A549 (cell line): ENCODE results near the gene JMJD8. TPM values are rescaled to one million over a fixed set of nuclear protein-coding genes. Genes with fewer than 3 reads are reported as not detected.
A peak's percentile ranks its signal among the peaks of the same experiment; 100 is the strongest.

ENCODE experiments used
- ATAC-seq, 2 experiments: fragments of 200-7000 bp in 1 of 2; fragments of >200 bp in 1 of 2; cut with Nextera tagmentation in 1 of 2; cut with Tn5 transposase in 1 of 2; 3 replicates each; pipeline versions ENCODE4 v1.8.0 to v1.9.1; 2018 to 2020; ENCODE audit warnings: mild to moderate bottlenecking in 1 of 2, moderate library complexity in 1 of 2
- CTCF ChIA-PET: fragments of 300-600 bp; sonication (Branson Sonifier 250); formaldehyde crosslinking; extraction: SDS; loops from one replicate; lab custom pipeline; 2021; ENCODE audit warnings: antibody characterized with exemption, inconsistent platforms; lab: Yijun Ruan, JAX
- POLR2A ChIA-PET: fragments of 350-600 bp; formaldehyde crosslinking; extraction: SDS; loops from one replicate; lab custom pipeline; 2021; ENCODE audit warnings: antibody characterized with exemption, inconsistent platforms; lab: Yijun Ruan, JAX
- DNase-seq, 2 experiments: peaks; one replicate each; pipeline versions ENCODE4 v3.0.0 to v3.0.0-alpha.2; 2011 to 2016; ENCODE audit warnings: low read depth in 1 of 2, low spot score in 1 of 2
- FAIRE-seq: peaks from 2 replicates; lab custom pipeline; 2011; peaks lifted over from hg19 to GRCh38; lab: Jason Lieb, UNC
- H3K27ac ChIP-seq, 2 experiments: fragments of >200 bp; sonication (Bioruptor Twin); formaldehyde crosslinking; 3 replicates each; pipeline ENCODE4 v1.5.1; 2016 to 2017
- H3K4me1 ChIP-seq: fragments of >200 bp; sonication (Bioruptor Twin); formaldehyde crosslinking; 3 replicates; pipeline ENCODE4 v1.6.1; 2016
- H3K4me2 ChIP-seq: fragments of >200 bp; sonication (Bioruptor Twin); formaldehyde crosslinking; 3 replicates; pipeline ENCODE4 v1.6.1; 2016
- H3K4me3 ChIP-seq: fragments of >200 bp; sonication (Bioruptor Twin); formaldehyde crosslinking; 3 replicates; pipeline ENCODE4 v1.5.1; 2016
- H3K9me3 ChIP-seq: fragments of >200 bp; sonication (Bioruptor Twin); formaldehyde crosslinking; 3 replicates; pipeline ENCODE4 v1.6.1; 2016
- BCL3 ChIP-seq: fragments of >200 bp; sonication (Bioruptor Twin); formaldehyde crosslinking; IDR thresholded peaks from 3 replicates; pipeline ENCODE4 v1.6.1; 2016
- BHLHE40 ChIP-seq: IDR thresholded peaks from 2 replicates; pipeline ENCODE4 v1.6.1; 2012; ENCODE audit warnings: low read depth, low read length, inconsistent platforms
- CBX8 ChIP-seq: fragments of 200-600 bp; sonication (generic); IDR thresholded peaks from 2 replicates; pipeline ENCODE4 v1.6.1; 2016
- CEBPB ChIP-seq, 2 experiments: fragments of >200 bp in 1 of 2; sonication (Bioruptor Twin) in 1 of 2; formaldehyde crosslinking in 1 of 2; IDR thresholded peaks; 2 replicates each; pipeline ENCODE4 v1.6.1; 2012 to 2016
- CHD2 ChIP-seq: fragments of 150-350 bp; IDR thresholded peaks from 2 replicates; pipeline ENCODE4 v1.6.1; 2014; ENCODE audit warnings: low read length; ENCODE audit not compliant: partially characterized antibody
- CTCF ChIP-seq: fragments of >200 bp; sonication (Bioruptor Twin); formaldehyde crosslinking; IDR thresholded peaks from 3 replicates; pipeline ENCODE4 v1.5.1; 2016
- EP300 ChIP-seq, 2 experiments: fragments of >200 bp; sonication (Bioruptor Twin); formaldehyde crosslinking; IDR thresholded peaks; 2 replicates in 1 of 2; 3 replicates in 1 of 2; pipeline ENCODE4 v1.6.1; 2016 to 2017
- ESRRA ChIP-seq: fragments of 150-350 bp; IDR thresholded peaks from 2 replicates; pipeline ENCODE4 v1.6.1; 2014; ENCODE audit warnings: mild to moderate bottlenecking, low read length, borderline replicate concordance
- FOXS1 ChIP-seq: fragments of 250-450 bp; sonication (Bioruptor Pico); IDR thresholded peaks from 2 replicates; pipeline ENCODE4 v1.5.0; 2020; ENCODE audit warnings: mild to moderate bottlenecking, moderate library complexity
- HDAC2 ChIP-seq: fragments of 200-600 bp; sonication (generic); IDR thresholded peaks from 2 replicates; pipeline ENCODE4 v1.6.1; 2016
- HEYL ChIP-seq: fragments of 250-450 bp; sonication (Bioruptor Pico); IDR thresholded peaks from 2 replicates; pipeline ENCODE4 v1.8.0; 2021; ENCODE audit warnings: mild to moderate bottlenecking, moderate library complexity
- HMGXB4 ChIP-seq: fragments of 250-450 bp; sonication (Bioruptor Pico); IDR thresholded peaks from 2 replicates; pipeline ENCODE4 v1.5.0; 2021; ENCODE audit warnings: mild to moderate bottlenecking, moderate library complexity, borderline replicate concordance
- HOXA7 ChIP-seq: fragments of 250-450 bp; sonication (Bioruptor Pico); IDR thresholded peaks from 2 replicates; pipeline ENCODE4 v1.5.0; 2020; ENCODE audit warnings: mild to moderate bottlenecking, moderate library complexity
- HOXB13 ChIP-seq: fragments of 250-450 bp; sonication (Bioruptor Pico); IDR thresholded peaks from 2 replicates; pipeline ENCODE4 v1.5.0; 2020; ENCODE audit warnings: low read depth, mild to moderate bottlenecking, moderate library complexity
- HOXB5 ChIP-seq: fragments of 250-450 bp; sonication (Bioruptor Pico); IDR thresholded peaks from 2 replicates; pipeline ENCODE4 v1.5.0; 2020; ENCODE audit warnings: mild to moderate bottlenecking, moderate library complexity
- KDM1A ChIP-seq: fragments of 200-600 bp; sonication (generic); IDR thresholded peaks from 2 replicates; pipeline ENCODE4 v1.6.1; 2016; ENCODE audit warnings: low read depth, mild to moderate bottlenecking
- MYC ChIP-seq: IDR thresholded peaks from 2 replicates; pipeline ENCODE4 v1.6.1; 2012; ENCODE audit warnings: mild to moderate bottlenecking, inconsistent platforms, low read length, improper control_type of control experiment, borderline replicate concordance
- NPAS2 ChIP-seq: fragments of 250-450 bp; sonication (Bioruptor Pico); IDR thresholded peaks from 2 replicates; pipeline ENCODE4 v1.8.0; 2022; ENCODE audit warnings: mild to moderate bottlenecking, moderate library complexity, borderline replicate concordance
- NR3C1 ChIP-seq: fragments of >200 bp; sonication (Bioruptor Twin); formaldehyde crosslinking; IDR thresholded peaks from 3 replicates; pipeline ENCODE4 v1.6.1; 2017
- PBX3 ChIP-seq: IDR thresholded peaks from 2 replicates; pipeline ENCODE4 v1.6.1; 2012
- PHF8 ChIP-seq: fragments of 200-600 bp; sonication (generic); IDR thresholded peaks from 2 replicates; pipeline ENCODE4 v1.6.1; 2016; ENCODE audit warnings: low read depth, mild to moderate bottlenecking, antibody characterized with exemption, moderate library complexity, borderline replicate concordance
- POLR2A ChIP-seq: IDR thresholded peaks from 2 replicates; pipeline ENCODE4 v1.6.1; 2012; ENCODE audit warnings: mild to moderate bottlenecking, low read length
- POLR2AphosphoS2 ChIP-seq: conservative IDR thresholded peaks from 2 replicates; pipeline ENCODE4 v1.6.1; 2012; ENCODE audit warnings: low read length, improper control_type of control experiment, inconsistent platforms
- RARB ChIP-seq: fragments of 250-450 bp; sonication (Bioruptor Pico); IDR thresholded peaks from 2 replicates; pipeline ENCODE4 v1.8.0; 2021; ENCODE audit warnings: mild to moderate bottlenecking, moderate library complexity
- RCOR1 ChIP-seq: fragments of 150-350 bp; IDR thresholded peaks from 2 replicates; pipeline ENCODE4 v1.6.1; 2014; ENCODE audit warnings: antibody characterized with exemption, low read length, low read depth
- RFX5 ChIP-seq: fragments of 450-650 bp; IDR thresholded peaks from 2 replicates; pipeline ENCODE4 v1.7.1; 2014; ENCODE audit warnings: antibody characterized with exemption, mild to moderate bottlenecking, moderate library complexity
- RNF2 ChIP-seq: fragments of 200-600 bp; sonication (generic); IDR thresholded peaks from 2 replicates; pipeline ENCODE4 v1.6.1; 2016; ENCODE audit warnings: low read depth, mild to moderate bottlenecking, antibody characterized with exemption, moderate library complexity, borderline replicate concordance
- TP53 ChIP-seq: fragments of 250-450 bp; sonication (Bioruptor Pico); IDR thresholded peaks from 2 replicates; pipeline ENCODE4 v1.5.0; 2021; ENCODE audit warnings: mild to moderate bottlenecking, moderate library complexity
- ZNF302 ChIP-seq: fragments of 250-450 bp; sonication (Bioruptor Pico); IDR thresholded peaks from 2 replicates; pipeline ENCODE4 v1.9.0; 2021; ENCODE audit warnings: inconsistent platforms, mild to moderate bottlenecking, moderate library complexity
- WGBS: methylation state at CpG from one replicate; pipeline ENCODE4 v1.1.6; 2017; ENCODE audit errors: missing lambda C conversion rate; 5-methylcytosine and 5-hydroxymethylcytosine counted together
- polyA plus RNA-seq, 4 experiments: library from polyadenylated mRNA; depleted of rRNA in 3 of 4; stranded (reverse); fragments of >200 nt; fragmentation: RNase III in 1 of 4; extraction: RNeasy Plus Mini Kit Qiagen cat#74134 plus additional on column Dnase treatment in 1 of 4; gene quantifications; 2 replicates in 3 of 4; 3 replicates in 1 of 4; pipeline ENCODE4 v1.2.3, GENCODE V29; 2011 to 2017

JMJD8 gene
- polyA plus RNA-seq, 2 of the 4 experiments (the other 2 are of a cell fraction), result 37.5 to 72.6 TPM

- H3K4me3 ChIP-seq, result peak overlapping the region; percentile 64
- WGBS, result 2% methylated on average over 12 of the region's 12 CpGs
- DNase-seq, result peak in 1 of 2 experiments; percentile 77
- ATAC-seq, result no peak
- TF ChIP-seq CEBPB (IDR thresholded peaks at IDR 0.05) (no peak), BCL3 (peak; percentile 24; the same call in 1 of the 3 replicates), RARB (CRISPR knock-in tag) (peak; percentile 74; the same call in 1 of the 2 replicates), POLR2AphosphoS2 (no peak)
- TF ChIP-seq, all 56 proteins: peak for 2
- ChIA-PET POLR2A (interaction anchor here (0.6 to 2.4 kb wide), 4 partner anchors 8 to 365 kb away, joined by 5 to 23 read pairs (median 9); partner anchors contain the start of genes CCDC78, CHTF18 and RPUSD1), CTCF (interaction anchor here (0.7 to 25.1 kb wide), 13 partner anchors 9 to 342 kb away, joined by 3 to 656 read pairs (median 5); partner anchors contain the start of genes ANTKMT, CCDC78, CHTF18 and CIAO3)
- Histone ChIP-seq H3K27ac (peak overlapping the region; percentile 80 to 99), H3K4me1 (peaks cover 74% of the 10 kb centered on the region), H3K9me3 (no peaks in the 10 kb centered on the region), H3K4me2 (peak overlapping the region; percentile 94)
- FAIRE-seq, result no peak
Measured at GRCh38 chr16:716200-716568, 32.0 kb upstream of the JMJD8 start.

GRCh38 chr16:715477-716199 lies 31.5 kb upstream of the JMJD8 start:
- H3K4me3 ChIP-seq, result peak overlapping the region; percentile 64
- peak in 1 of 2 experiments; percentile 23; a peak in 4 of 6 replicates for ATAC-seq
- DNase-seq, result peak in 1 of 2 experiments; percentile 61
- H3K4me2 ChIP-seq, result peak overlapping the region; percentile 94
- WGBS, result 0% methylated on average over 3 of the region's 74 CpGs
- no peak for FAIRE-seq
- H3K4me1 ChIP-seq, result peaks cover 79% of the 10 kb centered on the region
- CTCF ChIA-PET, result interaction anchor here (0.7 to 25.1 kb wide), 17 partner anchors 8 to 434 kb away, joined by 3 to 656 read pairs (median 5); partner anchors contain the start of genes ANTKMT, CCDC78, CHTF18 and CIAO3
- H3K9me3 ChIP-seq, result no peaks in the 10 kb centered on the region
- H3K27ac ChIP-seq, result peak overlapping the region; percentile 80 to 99
- POLR2A ChIA-PET, result interaction anchor here (0.6 to 2.4 kb wide), 5 partner anchors 9 to 365 kb away, joined by 3 to 23 read pairs (median 6); partner anchors contain the start of genes CCDC78, CHTF18 and RPUSD1
- TF ChIP-seq PBX3, result peak; percentile 29; the same call in 1 of the 2 replicates
- TF ChIP-seq RCOR1, result no peak
- TF ChIP-seq HDAC2, result no peak
- TF ChIP-seq FOXS1 (CRISPR knock-in tag), result no peak
- TF ChIP-seq KDM1A, result no peak
- TF ChIP-seq CBX8, result no peak
- TF ChIP-seq CHD2, result no peak
- TF ChIP-seq ESRRA, result no peak
- no peak for TF ChIP-seq TP53 (CRISPR knock-in tag)
- no peak for TF ChIP-seq BHLHE40
- no peak for TF ChIP-seq RARB (CRISPR knock-in tag)
- TF ChIP-seq NPAS2 (CRISPR knock-in tag), result no peak
- no peak for TF ChIP-seq RFX5
- 0 out of 2 replicates have a peak, but pooled peaks have one; percentile 10 for TF ChIP-seq RNF2
- TF ChIP-seq BCL3, result no peak
- TF ChIP-seq NR3C1, result no peak
- TF ChIP-seq HMGXB4 (CRISPR knock-in tag), result no peak
- 0 out of 2 replicates have a peak, but pooled peaks have one; percentile 28 for TF ChIP-seq PHF8
- TF ChIP-seq CEBPB (IDR thresholded peaks at IDR 0.05), result no peak
- no peak for TF ChIP-seq ZNF302 (CRISPR knock-in tag)
- TF ChIP-seq EP300 (IDR thresholded peaks at IDR 0.05), result no peak
- TF ChIP-seq HEYL, result no peak
- TF ChIP-seq CTCF, result peak; percentile 61
- no peak; the same call in 1 of the 2 replicates for TF ChIP-seq HOXB13 (CRISPR knock-in tag)
- no peak for TF ChIP-seq HOXA7 (CRISPR knock-in tag)
- TF ChIP-seq POLR2A, result no peak
- no peak for TF ChIP-seq HOXB5 (CRISPR knock-in tag)
- peak; percentile 38; the same call in 1 of the 2 replicates for TF ChIP-seq MYC
